GM21390 (cell line): Measurements from ENCODE around the gene BAZ2B.

Experiments used
- ATAC-seq: cut with Tn5 transposase; IDR thresholded peaks from one replicate; pipeline ENCODE4 v1.9.1; 2021; ENCODE audit not compliant: unreplicated experiment

The BAZ2B gene

DNA sequence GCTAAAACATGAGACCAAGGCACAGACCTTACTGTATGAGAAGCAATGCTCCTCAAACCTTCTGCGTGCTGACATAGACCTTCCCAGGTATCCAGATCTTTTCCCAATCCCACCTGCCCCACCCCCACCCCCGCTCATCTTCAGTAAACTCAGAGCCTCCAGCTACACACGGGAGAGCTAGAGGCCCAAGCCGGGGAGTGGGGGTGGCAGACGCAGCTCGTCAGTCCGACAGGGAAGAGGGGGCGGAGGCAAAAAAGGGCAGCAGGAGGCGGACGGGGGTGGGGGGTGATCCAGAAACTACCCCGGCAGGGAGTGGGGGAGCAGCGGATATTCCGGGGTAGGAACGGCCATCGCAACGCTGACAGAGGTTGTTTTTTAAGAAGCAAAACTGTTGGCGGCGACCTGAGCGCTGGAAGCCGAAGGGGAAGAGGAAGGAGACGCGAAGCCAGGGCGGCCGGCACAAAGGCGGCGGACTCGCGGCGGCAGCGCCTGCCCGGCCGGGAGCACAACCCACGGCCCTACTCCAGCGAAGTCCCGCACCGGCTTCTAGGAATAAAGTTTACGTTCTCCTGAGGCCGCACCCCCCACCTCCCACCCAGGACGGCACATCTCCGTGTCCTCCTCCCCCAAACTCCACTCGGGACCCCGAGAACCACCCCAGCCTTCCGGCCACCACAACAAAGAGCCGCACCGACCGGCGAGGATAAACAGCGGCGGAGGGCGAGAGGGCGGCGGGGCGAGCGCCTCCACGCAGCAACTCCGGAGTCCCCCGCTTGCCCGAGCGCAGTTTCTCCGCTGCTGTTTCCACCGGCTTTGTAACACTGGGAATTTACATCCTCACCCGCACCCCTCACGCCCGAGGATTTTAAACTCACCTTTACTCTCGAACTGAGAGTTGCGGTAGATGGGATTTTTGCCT is 722 bp downstream of the BAZ2B start:
- ATAC-seq = peak; percentile 55

DNA sequence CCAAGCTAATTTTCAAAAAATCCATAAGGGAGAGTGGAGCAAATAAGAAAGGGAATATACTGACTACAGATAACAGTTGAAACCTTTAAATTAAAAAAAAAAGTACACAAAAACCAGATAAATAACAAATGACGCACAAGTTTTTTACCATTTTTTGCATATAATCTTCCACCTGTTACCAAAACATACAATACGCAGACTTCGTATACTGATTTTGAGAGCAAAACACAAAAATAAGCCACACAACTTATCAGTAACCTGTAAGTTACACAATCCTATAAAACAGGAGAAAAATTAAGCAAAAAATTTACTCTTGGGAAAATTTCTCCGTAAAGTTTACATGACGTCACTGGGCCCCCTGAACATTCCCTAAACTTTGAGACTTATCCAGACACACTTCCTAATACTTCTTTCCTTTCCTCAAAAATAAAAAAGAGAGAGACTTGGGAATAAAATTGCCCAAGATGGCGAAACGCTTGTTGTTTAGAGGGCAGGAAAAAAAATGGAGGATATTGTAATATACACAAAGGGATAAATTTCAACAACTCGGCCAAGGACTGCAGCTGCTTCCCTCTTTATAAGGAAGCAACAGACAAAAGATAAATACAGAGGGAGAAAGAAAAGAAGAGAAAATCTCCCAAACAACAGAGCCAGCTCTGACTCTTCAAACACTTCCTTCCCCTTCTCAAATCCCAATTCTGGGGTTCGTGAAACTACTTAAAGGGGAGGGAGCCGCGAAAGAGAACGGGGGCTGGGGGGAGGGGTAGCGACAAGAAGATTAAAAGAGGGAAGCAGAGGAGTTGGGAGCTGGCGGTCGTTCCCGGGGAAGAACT is 1.6 kb downstream of the BAZ2B start:
- ATAC-seq = no peak

DNA sequence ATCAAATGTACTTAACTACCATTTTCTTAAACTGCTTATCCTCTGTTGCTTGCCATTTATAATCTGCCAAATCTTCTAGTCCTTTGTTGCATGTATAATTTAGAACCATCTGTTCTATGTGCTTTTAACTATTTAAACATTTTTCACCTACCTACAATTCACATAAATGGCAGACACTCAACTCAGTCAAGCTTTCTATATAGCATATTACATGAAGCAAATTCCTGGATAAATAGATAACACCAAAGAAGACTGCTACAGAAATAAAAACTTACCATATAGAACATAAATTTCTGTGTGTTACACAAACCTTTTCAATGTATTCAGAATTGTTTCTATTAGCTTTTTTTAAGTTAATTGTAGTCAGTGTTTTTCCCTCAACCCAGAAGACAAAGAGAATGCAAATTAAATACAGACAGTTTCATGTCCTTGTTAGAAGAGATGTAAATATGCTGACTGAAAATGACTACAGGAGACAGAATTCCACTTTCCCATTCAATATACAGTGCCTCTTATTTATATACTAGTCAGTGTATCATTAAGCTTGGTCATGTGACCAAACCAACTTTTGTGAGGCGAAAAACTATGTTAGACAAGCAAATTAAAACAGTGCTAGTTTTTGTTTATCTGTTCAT is 2.6 kb downstream of the BAZ2B start:
- ATAC-seq = no peak

DNA sequence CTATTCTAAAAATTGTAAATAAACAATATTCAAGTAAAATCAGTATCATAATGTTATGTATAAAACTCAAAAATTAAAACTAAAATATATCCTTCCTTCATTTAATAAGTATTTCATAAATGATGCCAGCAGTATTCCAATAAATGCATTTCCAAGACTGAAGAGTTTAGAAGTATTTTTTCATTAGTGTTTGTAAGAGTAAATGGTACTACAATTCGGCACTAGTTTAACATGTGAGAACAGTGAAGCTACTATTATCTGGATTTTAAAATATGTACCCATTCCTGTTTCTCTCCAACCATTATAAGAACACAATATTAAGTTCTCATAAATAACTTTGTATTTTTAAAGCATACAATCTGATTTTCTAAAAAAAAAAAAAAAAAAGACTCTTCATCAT is 3.3 kb downstream of the BAZ2B start:
- ATAC-seq = no peak

DNA sequence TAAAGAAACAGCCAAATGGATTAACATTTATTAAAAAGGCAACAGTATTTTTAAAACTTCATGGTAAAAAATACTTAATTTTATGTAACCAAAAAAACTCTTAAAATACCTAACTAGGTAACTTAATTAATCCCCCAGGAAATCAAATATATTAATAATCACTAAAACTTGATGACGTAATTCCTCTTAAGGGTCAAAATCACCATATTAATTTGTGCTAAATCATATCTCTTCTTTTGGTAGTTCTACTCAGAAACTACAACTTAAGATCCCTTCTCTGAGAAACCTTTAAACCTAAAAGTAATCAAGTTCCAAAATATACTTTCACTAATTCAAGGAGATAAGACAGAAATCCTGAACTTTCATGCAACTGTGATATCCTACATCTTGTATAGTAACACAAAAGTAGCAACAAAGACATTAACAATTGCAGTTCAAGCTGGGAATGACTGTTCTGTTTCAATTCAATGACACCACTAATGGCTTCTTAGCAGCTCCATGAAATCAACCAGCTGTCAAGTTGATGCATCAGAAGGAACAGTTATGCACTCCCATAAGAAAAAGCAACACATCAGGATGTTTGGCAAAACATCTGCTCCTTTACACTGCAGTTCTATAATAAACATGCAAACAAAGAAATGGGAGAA is 4.0 kb downstream of the BAZ2B start:
- ATAC-seq = no peak

DNA sequence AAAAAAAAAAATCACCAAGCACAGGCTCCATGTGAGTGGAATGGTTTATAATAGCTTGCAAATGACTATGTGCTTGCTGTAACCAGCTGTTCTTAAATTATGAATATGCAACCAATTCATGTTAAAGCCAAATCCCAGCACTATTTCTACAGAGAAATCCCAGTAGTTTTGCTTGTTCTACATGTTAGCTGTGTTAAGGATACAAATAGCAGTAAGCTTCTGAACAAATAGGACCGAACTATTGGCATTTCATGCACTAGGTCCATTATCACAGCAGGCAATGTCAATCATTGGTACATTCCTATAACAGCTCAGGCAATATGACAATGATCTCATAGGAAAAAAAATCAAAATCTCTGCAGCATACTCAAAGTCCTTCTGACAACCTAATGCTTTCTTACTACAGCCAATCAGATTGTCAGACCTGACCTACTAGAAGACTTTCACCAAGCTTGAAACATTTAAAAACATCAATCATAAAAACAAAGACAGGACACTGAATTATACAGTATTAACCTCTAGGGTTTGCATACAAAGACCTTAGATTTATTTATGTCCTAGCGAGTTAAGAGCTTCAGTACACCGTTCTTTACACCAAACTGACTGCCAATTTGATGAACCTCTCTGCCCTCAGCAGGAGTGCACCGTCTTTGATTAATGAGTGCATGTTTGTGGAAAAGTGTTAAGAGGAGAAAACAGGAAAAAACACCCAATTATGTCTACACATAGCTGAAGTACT is 6.4 kb downstream of the BAZ2B start:
- ATAC-seq = no peak

DNA sequence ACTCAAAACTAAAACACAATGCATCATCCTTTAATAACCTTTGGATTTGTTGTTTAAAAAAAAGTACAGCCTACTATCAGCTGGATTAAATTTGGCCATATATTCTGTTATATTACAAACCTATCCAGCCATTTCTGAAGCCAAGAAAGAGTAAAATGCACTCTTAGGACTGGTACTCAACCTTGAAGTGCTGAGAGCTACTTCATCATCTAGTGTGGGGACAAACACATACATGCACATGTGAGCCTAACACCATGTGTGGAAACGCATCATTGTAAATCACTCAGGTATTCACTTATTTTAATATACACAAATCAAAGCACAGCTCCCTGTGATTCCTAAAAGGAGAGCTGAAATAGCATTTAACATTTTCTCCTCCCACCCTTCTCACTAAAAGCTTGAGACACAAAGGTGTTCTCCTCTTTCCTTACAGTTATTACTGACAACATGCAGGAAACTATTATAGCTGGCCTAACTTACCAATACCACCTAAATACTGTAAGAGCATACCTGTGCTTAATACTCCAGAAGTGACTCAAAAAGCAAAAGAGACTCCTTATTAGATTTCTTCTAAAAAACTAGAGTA is 7.5 kb downstream of the BAZ2B start:
- ATAC-seq = no peak

DNA sequence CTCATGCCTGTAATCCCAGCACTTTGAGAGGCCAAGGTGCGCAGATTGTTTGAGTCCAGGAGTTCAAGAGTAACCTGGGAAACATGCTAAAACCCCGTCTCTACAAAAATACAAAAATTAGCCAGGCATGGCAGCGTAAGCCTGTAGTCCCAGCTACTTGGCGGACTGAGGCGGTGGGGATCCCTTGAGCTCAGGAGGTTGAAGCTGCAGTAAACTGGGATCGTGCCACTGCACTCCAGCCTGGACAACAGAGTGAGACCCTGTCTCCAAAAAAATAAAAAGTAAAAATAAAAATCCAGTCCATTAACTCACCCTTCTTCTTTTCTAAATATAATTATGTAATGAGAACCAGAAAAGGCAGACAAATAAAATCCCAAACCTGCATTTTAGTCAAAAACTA is 8.2 kb downstream of the BAZ2B start:
- ATAC-seq = no peak

DNA sequence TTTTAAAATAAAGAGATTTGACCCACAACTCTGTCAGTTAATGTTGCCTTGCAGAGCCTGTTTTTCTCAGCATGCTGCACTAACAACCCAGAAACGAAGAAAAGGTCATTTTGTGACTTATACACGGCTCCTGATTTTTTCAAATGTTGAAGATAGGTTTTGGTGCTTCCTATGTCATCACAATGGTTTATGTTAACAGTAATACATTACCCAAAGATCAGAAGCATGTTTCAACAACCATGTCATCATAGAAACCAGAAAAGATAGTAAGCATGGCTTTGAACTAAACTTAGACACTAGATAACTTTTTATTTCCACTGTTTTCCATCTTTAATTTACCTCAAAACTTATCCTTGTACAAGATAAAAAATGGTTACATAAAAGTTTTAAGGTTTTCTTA is 10.1 kb downstream of the BAZ2B start:
- no peak for ATAC-seq

DNA sequence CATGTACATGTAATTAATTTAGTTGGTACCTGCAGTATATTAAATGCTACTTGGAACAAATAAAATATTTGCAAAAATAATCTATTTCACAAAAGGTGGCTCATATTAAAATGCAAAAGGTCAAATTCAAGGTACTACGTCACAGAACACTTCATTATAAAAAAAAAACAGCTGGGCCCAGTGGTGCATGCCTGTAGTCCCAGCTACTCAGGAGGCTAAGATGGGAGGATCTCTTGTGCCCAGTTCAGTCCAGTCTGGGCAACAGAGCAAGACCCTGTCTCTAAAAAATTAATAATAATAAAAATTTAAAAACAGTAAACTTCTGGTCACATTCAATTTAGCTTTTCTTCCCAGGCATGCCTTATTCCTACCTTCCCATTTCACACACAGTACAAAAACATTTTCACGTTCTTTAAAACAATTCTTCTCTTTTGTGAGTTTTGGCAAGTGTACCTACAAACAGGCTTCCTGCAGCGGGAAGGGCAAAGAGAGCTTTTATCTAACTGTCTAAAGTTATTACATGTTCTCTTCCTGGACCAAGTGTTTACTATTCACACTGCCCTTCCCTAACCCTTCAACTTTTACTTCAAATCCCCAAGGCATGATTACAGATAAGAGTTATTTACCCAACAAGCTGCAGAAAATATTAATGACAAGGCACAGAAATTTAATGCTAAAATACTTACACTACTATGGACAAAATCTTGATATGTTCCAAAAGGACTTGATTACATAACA is 10.7 kb downstream of the BAZ2B start:
- ATAC-seq = no peak

DNA sequence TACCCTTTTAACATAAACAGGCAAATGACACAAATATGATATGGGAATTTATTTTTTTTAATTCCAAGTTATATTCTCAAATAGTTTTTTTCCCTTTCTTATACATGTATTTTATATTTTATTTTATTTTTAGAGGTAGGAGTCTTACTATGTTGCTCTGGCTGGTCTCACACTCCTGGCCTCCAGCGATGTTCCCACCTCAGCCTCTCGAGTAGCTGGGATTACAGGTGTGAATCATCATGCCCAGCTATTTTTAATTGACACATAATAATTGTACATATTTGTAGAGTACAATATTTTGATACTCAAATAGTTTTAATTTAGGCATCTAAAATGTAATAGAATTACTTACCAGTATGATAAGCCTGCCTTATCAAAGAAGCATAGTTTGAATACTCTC is 12.2 kb downstream of the BAZ2B start:
- no peak for ATAC-seq

DNA sequence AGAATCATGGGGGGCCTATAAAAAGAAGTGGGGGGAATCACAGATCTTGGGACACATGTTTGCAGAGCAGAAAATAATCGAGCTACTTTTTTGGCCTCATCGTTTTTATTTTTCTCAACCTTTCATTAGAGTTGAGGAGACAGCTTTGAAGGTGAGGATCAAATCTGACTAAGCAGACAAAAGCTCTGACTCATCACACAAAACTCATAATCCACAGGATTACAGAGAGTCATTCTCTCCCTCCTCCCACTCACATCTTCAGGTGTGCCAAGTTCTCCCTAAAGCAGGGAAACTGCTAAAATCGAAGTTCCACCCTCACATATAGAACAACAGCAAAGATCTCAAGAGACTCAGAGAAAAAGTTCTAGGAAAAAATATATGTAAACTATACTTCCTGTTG is 15.6 kb downstream of the BAZ2B start:
- no peak for ATAC-seq

DNA sequence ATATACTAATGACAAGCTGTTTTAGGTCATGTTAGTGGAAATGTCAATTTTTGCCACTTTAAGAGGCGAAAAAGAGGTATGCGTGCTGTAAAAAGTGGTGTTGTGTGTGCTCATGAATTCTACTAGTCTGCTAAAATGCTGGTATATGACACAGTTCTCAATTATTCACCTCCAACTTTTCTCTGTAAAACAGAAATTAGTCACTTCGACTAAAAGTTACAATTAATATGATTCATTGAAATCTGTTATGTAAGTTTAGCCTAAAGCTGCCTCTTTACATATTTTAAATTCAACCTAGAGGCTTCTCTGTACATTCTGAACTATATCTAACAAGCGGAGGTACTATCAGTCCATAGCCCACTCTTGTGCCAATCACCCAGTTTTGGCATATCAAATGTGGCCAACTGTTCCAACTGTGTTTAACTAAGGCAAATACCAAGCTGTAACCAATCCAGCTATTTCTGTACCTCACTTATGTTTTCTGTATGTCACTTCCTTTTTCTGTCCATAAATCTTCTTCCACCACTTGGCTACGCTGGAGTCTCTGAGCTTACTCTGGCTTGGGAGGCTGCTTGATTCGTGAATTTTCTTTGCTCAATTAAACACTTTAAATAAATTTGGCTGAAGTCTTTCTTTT is 20.8 kb downstream of the BAZ2B start:
- ATAC-seq = no peak

DNA sequence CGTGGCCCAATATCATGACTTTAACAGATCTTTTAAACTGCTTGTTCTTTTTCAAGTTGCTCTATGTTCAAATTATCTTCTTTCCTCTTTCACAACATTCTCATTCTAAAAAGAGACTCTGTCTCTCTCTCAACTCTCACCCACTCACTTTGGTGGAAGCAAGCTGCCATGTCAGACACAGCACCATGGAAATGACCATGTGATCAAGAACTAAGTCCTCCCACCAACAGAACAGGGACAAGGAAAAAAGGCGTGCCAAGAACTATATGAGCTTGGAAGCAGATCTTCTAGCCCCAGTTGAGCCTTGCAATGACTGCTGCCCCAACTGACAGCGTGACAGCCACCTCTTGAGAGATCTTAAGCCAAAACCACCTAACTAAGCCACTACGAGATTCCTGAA is 23.9 kb downstream of the BAZ2B start:
- no peak for ATAC-seq

DNA sequence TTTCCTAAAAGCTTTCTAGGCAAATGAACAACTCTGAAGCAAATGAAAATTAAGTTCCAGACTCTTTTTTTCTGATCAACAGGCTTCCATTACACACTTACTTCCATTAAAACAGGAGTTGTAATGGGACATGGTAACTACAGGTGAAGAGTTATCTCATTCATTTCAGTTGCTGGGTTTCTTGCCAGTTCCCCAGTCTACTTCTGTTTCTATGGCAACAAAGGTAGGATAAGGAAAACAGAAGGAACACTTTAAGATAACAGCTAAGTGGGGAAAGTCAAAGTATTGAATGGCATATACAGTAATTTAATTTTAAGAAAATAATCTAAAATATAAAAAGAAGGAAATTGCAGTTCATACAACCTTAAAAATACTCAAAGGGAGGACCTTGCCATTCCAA is 25.1 kb downstream of the BAZ2B start:
- no peak for ATAC-seq

DNA sequence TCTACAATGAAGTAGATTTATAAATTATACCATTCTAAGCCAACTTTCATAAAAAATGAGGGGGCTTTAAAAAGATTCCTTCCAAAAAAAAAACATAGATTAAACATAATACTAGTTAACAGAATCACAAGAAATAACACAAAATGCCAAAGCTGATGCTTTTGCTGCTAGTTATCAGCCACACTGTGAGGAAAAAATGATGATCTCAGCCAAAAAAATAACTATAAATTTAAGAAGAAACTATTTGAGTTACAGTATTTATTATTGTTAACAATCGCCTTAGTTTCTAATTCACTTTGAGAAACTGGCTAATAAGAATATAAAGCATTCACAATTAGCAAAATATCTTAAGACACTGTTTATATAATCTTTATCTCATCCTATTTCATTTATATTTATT is 27.1 kb downstream of the BAZ2B start:
- ATAC-seq = no peak

DNA sequence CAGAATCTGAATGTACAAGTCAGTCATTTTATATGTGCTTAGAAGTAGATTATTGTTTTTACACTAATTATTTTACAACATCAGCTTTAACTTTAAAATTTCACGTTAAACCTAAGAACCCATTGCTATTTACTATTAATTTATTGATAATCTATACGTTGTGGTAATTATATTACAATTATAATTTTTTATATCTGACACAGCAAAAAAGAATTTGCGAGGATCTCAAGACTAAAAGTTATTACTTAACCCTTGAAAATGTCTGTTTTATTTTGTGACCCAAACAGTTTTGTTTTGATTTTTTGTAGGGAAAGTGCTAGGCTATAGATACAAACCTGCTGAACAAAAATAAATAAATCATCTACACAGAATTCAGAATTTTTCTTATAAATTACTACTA is 30.3 kb downstream of the BAZ2B start:
- no peak for ATAC-seq

DNA sequence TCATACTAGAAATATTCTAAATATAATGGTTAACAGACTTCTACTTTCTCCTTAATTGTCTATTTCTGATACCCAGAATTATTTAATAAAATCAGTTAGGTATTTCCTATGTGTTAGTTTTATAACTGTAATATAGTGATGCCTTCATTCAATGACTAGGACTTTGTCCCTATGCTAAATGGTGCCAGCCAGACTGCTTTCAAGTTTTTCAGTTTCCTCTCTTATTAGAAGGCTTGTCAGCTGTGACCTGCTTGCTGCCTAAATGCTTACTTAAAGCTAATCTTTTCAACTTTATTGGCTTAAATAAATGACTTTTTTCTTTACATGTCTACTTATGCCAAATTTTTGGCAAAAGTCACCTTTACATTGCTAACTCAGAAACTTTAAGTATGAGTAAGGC is 30.7 kb downstream of the BAZ2B start:
- no peak for ATAC-seq

DNA sequence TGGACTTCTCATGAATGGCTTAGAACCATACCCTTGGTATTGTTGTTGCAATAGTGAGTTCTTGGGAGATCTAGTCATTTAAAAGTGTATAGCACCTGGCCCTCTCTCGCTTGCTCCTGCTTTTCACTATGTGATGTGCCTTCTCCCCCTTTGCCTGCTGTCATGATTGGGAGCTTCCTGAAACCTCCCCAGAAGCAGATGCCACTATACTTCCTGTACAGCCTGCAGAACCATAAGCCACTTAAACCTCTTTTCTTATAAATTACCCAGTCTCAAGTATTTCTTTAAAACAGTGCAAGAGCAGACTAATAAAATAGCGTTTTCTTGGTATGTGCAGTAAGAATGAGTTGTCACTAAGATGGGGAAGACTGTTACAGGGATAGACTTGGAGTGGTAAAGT is 31.6 kb downstream of the BAZ2B start:
- ATAC-seq = no peak
